Amniotic stem cell (primary cell): ENCODE measurements around the gene BACH1.
A peak's percentile ranks its signal among the peaks of the same experiment; 100 is the strongest.

ENCODE experiments used
- DNase-seq: peaks from one replicate; lab custom pipeline; 2025; lab: John Stamatoyannopoulos, UW

Gene BACH1

GRCh38 chr21:29293495-29293894 lies 5.2 kb upstream of the BACH1 start:
- no peak for DNase-seq

- no peak for DNase-seq
These were observed 3.6 kb upstream of the BACH1 start for GRCh38 chr21:29295066-29295650.

GRCh38 chr21:29296446-29296845 lies 2.3 kb upstream of the BACH1 start:
- DNase-seq, result no peak

- DNase-seq, result no peak
These were observed 1.0 kb upstream of the BACH1 start for GRCh38 chr21:29297483-29298347.

- DNase-seq, result no peak
These were observed 559 bp downstream of the BACH1 start for GRCh38 chr21:29299046-29299915.

- peak; percentile 87 for DNase-seq
These were observed 1.4 kb downstream of the BACH1 start for GRCh38 chr21:29299916-29300806.

- no peak for DNase-seq
These were observed 2.1 kb downstream of the BACH1 start for GRCh38 chr21:29300807-29301138.

GRCh38 chr21:29301691-29302090 lies 3.0 kb downstream of the BACH1 start:
- DNase-seq, result no peak

- DNase-seq, result no peak
These were observed 3.7 kb downstream of the BACH1 start for GRCh38 chr21:29302359-29302875.

- no peak for DNase-seq
These were observed 4.6 kb downstream of the BACH1 start for GRCh38 chr21:29303288-29303687.

- no peak for DNase-seq
These were observed 5.9 kb downstream of the BACH1 start for GRCh38 chr21:29304597-29304996.

GRCh38 chr21:29305068-29305467 lies 6.3 kb downstream of the BACH1 start:
- DNase-seq, result no peak

- DNase-seq, result no peak
These were observed 6.8 kb downstream of the BACH1 start for GRCh38 chr21:29305561-29305960.

GRCh38 chr21:29306920-29307319 lies 8.2 kb downstream of the BACH1 start:
- DNase-seq, result no peak

- DNase-seq, result no peak
These were observed 9.2 kb downstream of the BACH1 start for GRCh38 chr21:29307718-29308455.

GRCh38 chr21:29308456-29308783 lies 9.7 kb downstream of the BACH1 start:
- no peak for DNase-seq

- no peak for DNase-seq
These were observed 11.0 kb downstream of the BACH1 start for GRCh38 chr21:29309703-29310102.

GRCh38 chr21:29311802-29312201 lies 13.1 kb downstream of the BACH1 start:
- DNase-seq, result no peak

GRCh38 chr21:29312981-29313380 lies 14.3 kb downstream of the BACH1 start:
- no peak for DNase-seq

GRCh38 chr21:29313662-29314408 lies 15.1 kb downstream of the BACH1 start:
- DNase-seq, result no peak
